SKM-1 treated with dmso at 0.1 percent for 144 hours (cell line): ENCODE data around the gene FAM185A.
"Not testable (repeated sequence)": the region's sequence is repeated elsewhere in the genome, so short reads cannot be mapped to it uniquely, and the experiment has no call there.

Source experiments
- DNase-seq: peaks from one replicate; lab custom pipeline; 2025; ENCODE audit not compliant: unreplicated experiment; lab: John Stamatoyannopoulos, UW

FAM185A gene

GRCh38 chr7:102748605-102749444 is at the start of gene FAM185A:
TSS of gene FAM185A (plus strand) at chr7:102748999. CDS start at chr7:102749208, 209 bp downstream.
- peak; percentile 99 for DNase-seq

GRCh38 chr7:102713011-102713690 is 35.6 kb upstream of the FAM185A start:
- peak; percentile 77 for DNase-seq

GRCh38 chr7:102713691-102714080 is 35.1 kb upstream of the FAM185A start:
- not testable (repeated sequence) for DNase-seq

GRCh38 chr7:102714774-102715522 is 33.9 kb upstream of the FAM185A start:
- not testable (repeated sequence) for DNase-seq

- DNase-seq: not testable (repeated sequence)
Observed at GRCh38 chr7:102715718-102716117, 33.1 kb upstream of the FAM185A start.

GRCh38 chr7:102718491-102718890 is 30.3 kb upstream of the FAM185A start:
- DNase-seq: peak; percentile 29

GRCh38 chr7:102726170-102726569 is 22.6 kb upstream of the FAM185A start:
- DNase-seq: not testable (repeated sequence)

GRCh38 chr7:102729670-102730069 is 19.1 kb upstream of the FAM185A start:
- not testable (repeated sequence) for DNase-seq

GRCh38 chr7:102730431-102730830 is 18.4 kb upstream of the FAM185A start:
- not testable (repeated sequence) for DNase-seq

- DNase-seq: peak; percentile 15
Observed at GRCh38 chr7:102742002-102742771, 6.6 kb upstream of the FAM185A start.

- DNase-seq: not testable (repeated sequence)
Observed at GRCh38 chr7:102743861-102744260, 4.9 kb upstream of the FAM185A start.

- not testable (repeated sequence) for DNase-seq
Observed at GRCh38 chr7:102745494-102746288, 3.1 kb upstream of the FAM185A start.

- DNase-seq: not testable (repeated sequence)
Observed at GRCh38 chr7:102749445-102749786, 617 bp downstream of the FAM185A start.

- not testable (repeated sequence) for DNase-seq
Observed at GRCh38 chr7:102758227-102758626, 9.4 kb downstream of the FAM185A start.

- not testable (repeated sequence) for DNase-seq
Observed at GRCh38 chr7:102759934-102760333, 11.1 kb downstream of the FAM185A start.

- not testable (repeated sequence) for DNase-seq
Observed at GRCh38 chr7:102761234-102761633, 12.4 kb downstream of the FAM185A start.

- DNase-seq: not testable (repeated sequence)
Observed at GRCh38 chr7:102763295-102763905, 14.6 kb downstream of the FAM185A start.

- not testable (repeated sequence) for DNase-seq
Observed at GRCh38 chr7:102769657-102770192, 20.9 kb downstream of the FAM185A start.

- DNase-seq: not testable (repeated sequence)
Observed at GRCh38 chr7:102770467-102770866, 21.7 kb downstream of the FAM185A start.
